H1 (cell line): ENCODE results near the gene ZNF423. TPM values are rescaled to one million over a fixed set of nuclear protein-coding genes. Genes with fewer than 3 reads are reported as not detected.

Experiments
- ATF3 ChIP-seq: IDR thresholded peaks from 2 replicates; pipeline ENCODE4 v1.6.1; 2011; ENCODE audit warnings: low read depth, mild to moderate bottlenecking, low read length; ENCODE audit not compliant: insufficient read depth
- KDM5A ChIP-seq: fragments of 200-600 bp; IDR thresholded peaks from 2 replicates; pipeline ENCODE4 v1.7.1; 2012; ENCODE audit warnings: mild to moderate bottlenecking, low read length, inconsistent platforms, mixed read lengths
- TEAD4 ChIP-seq: IDR thresholded peaks from 2 replicates; pipeline ENCODE4 v1.6.1; 2012; ENCODE audit warnings: low read depth, low read length, inconsistent platforms, mixed read lengths
- polyA plus RNA-seq, 7 experiments: library from polyadenylated mRNA; depleted of rRNA in 3 of 7; stranded (reverse) in 5 of 7; unstranded in 2 of 7; fragments of >200 nt in 5 of 7; fragments of 200-250 nt in 2 of 7; gene quantifications; 1 replicate in 5 of 7; 2 replicates in 1 of 7; 4 replicates in 1 of 7; pipeline versions ENCODE4 v1.2.1 to v1.2.3, GENCODE V29; 2011 to 2013; ENCODE audit warnings: missing spikeins in 2 of 7, mixed read lengths in 2 of 7
- total RNA-seq: library from RNA; stranded (reverse); fragmentation: NEBNext Ultra II Directional; extraction: Animal tissue kit (Norgen Biotek cat#: 25700); gene quantifications from 2 replicates; pipeline ENCODE4 v1.2.1, GENCODE V29; 2021

Gene ZNF423
- total and polyA plus RNA-seq, 2 of the 8 experiments (the other 6 are each of a cell fraction or from before 2014, with no cell fraction given), result 38.2 to 52.3 TPM

DNA sequence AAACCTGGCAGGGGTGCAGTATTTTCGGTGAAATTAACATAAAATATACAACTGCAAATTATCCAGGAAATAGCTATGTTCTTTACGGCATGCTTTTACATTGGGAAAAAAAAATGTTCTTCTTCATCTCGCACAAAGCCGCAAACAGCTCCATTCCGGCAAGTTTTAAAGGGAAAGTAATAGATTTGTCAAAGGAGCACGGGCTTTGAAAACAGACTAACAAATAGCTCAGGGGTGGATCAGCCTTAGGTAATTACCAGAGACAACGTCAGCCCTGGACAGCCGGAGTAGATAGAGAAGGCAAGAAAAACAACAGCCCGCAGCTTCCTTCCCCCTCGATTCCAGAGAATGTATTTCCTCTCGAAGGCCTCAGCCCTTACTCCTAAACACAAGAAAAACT lies 259.8 kb downstream of the ZNF423 start (continued):
- TF ChIP-seq ATF3, result no peak
- TF ChIP-seq TEAD4, result no peak
- no peak for TF ChIP-seq KDM5A
